Hindlimb muscle (tissue), 1 donor: Measurements from ENCODE around the gene CMA1. TPM values are rescaled to one million over a fixed set of nuclear protein-coding genes. Genes with fewer than 3 reads are reported as not detected.
"Not testable (repeated sequence)": the region's sequence is repeated elsewhere in the genome, so short reads cannot be mapped to it uniquely, and the experiment has no call there.

Experiments
- DNase-seq: peaks from one replicate; pipeline ENCODE4 v3.0.0-alpha.2; 2013
- polyA plus RNA-seq: library from polyadenylated mRNA; unstranded; fragments of 120-200 nt; gene quantifications from one replicate; pipeline ENCODE4 v1.2.1, GENCODE V29; 2013; ENCODE audit not compliant: insufficient read length

Gene CMA1
- not detected for polyA plus RNA-seq

- no peak for DNase-seq
Observed at GRCh38 chr14:24508155-24508840, at the start of gene CMA1. TSS of gene CMA1 (minus strand) at chr14:24508265. CDS start at chr14:24508235, 30 bp downstream.

- no peak for DNase-seq
Observed at GRCh38 chr14:24556756-24557155, 48.7 kb upstream of the CMA1 start.

- DNase-seq, result not testable (repeated sequence)
Observed at GRCh38 chr14:24549064-24549463, 41.0 kb upstream of the CMA1 start.

GRCh38 chr14:24542346-24542936 is 34.4 kb upstream of the CMA1 start:
- DNase-seq, result no peak

GRCh38 chr14:24535737-24536136 is 27.7 kb upstream of the CMA1 start:
- DNase-seq, result no peak

- DNase-seq, result no peak
Observed at GRCh38 chr14:24534286-24534685, 26.2 kb upstream of the CMA1 start.

- not testable (repeated sequence) for DNase-seq
Observed at GRCh38 chr14:24525877-24526620, 18.0 kb upstream of the CMA1 start.

GRCh38 chr14:24518851-24519250 is 10.8 kb upstream of the CMA1 start:
- DNase-seq, result no peak

GRCh38 chr14:24514209-24514608 is 6.1 kb upstream of the CMA1 start:
- no peak for DNase-seq

- no peak for DNase-seq
Observed at GRCh38 chr14:24513009-24513408, 4.9 kb upstream of the CMA1 start.

GRCh38 chr14:24506443-24506842 is 1.6 kb downstream of the CMA1 start:
- DNase-seq, result no peak

GRCh38 chr14:24504425-24504950 is 3.6 kb downstream of the CMA1 start:
- DNase-seq, result no peak

GRCh38 chr14:24491586-24492408 is 16.3 kb downstream of the CMA1 start:
- DNase-seq, result not testable (repeated sequence)

- DNase-seq, result no peak
Observed at GRCh38 chr14:24483604-24484252, 24.3 kb downstream of the CMA1 start.

- DNase-seq, result not testable (repeated sequence)
Observed at GRCh38 chr14:24482699-24483303, 25.3 kb downstream of the CMA1 start.

- DNase-seq, result no peak
Observed at GRCh38 chr14:24481622-24482324, 26.3 kb downstream of the CMA1 start.

- not testable (repeated sequence) for DNase-seq
Observed at GRCh38 chr14:24479999-24480398, 28.1 kb downstream of the CMA1 start.

- DNase-seq, result no peak
Observed at GRCh38 chr14:24475261-24475660, 32.8 kb downstream of the CMA1 start.

- DNase-seq, result no peak
Observed at GRCh38 chr14:24473211-24473610, 34.9 kb downstream of the CMA1 start.

GRCh38 chr14:24470450-24470849 is 37.6 kb downstream of the CMA1 start:
- DNase-seq, result not testable (repeated sequence)

GRCh38 chr14:24465805-24466204 is 42.3 kb downstream of the CMA1 start:
- no peak for DNase-seq
